ENCODE data around the gene LFNG.

Gene LFNG

GRCh38 chr7:2541291-2542010 lies 21.9 kb downstream of the LFNG start:
- no peak for DNase-seq (ENCODE audit: extremely low spot score)
- CTCF ChIA-PET: no interaction called here
- POLR2A ChIA-PET: no interaction called here
- TF ChIP-seq FOXA1 (IDR thresholded peaks at IDR 0.05) (no peak), CTBP1 (IDR thresholded peaks at IDR 0.05; ENCODE audit: borderline replicate concordance) (no peak), FOXK2 (IDR thresholded peaks at IDR 0.05) (no peak), SP1 (IDR thresholded peaks at IDR 0.05) (no peak), ELF4 (IDR thresholded peaks at IDR 0.05) (no peak)

- CTCF ChIA-PET: no interaction called here
These were observed 22.7 kb downstream of the LFNG start for GRCh38 chr7:2542011-2542915.

GRCh38 chr7:2542916-2543871 lies 23.6 kb downstream of the LFNG start:
- TF ChIP-seq SUZ12 (IDR thresholded peaks at IDR 0.05) (no peak), TARDBP (IDR thresholded peaks at IDR 0.05) (no peak), CTBP1 (IDR thresholded peaks at IDR 0.05; ENCODE audit: borderline replicate concordance) (no peak), ARNT (IDR thresholded peaks at IDR 0.05) (no peak), L3MBTL2 (conservative IDR thresholded peaks at IDR 0.05) (no peak), ELF4 (IDR thresholded peaks at IDR 0.05) (no peak), LEF1 (IDR thresholded peaks at IDR 0.05; ENCODE audit: borderline replicate concordance) (no peak)
- DNase-seq (ENCODE audit: extremely low spot score): no peak
- ChIA-PET CTCF (no interaction called here), POLR2A (no interaction called here)

More at GRCh38 chr7:2542011-2542915, 22.7 kb downstream of the LFNG start:
- no peak for TF ChIP-seq NFRKB (IDR thresholded peaks at IDR 0.05)
- TF ChIP-seq FOXA1 (IDR thresholded peaks at IDR 0.05): no peak
- no peak for TF ChIP-seq L3MBTL2 (conservative IDR thresholded peaks at IDR 0.05)
- no peak for TF ChIP-seq ARNT (IDR thresholded peaks at IDR 0.05)
- TF ChIP-seq BHLHE40 (IDR thresholded peaks at IDR 0.05; ENCODE audit: borderline replicate concordance): no peak
- no peak for TF ChIP-seq HDGF (IDR thresholded peaks at IDR 0.05; ENCODE audit: borderline replicate concordance)
- TF ChIP-seq CTBP1 (IDR thresholded peaks at IDR 0.05; ENCODE audit: borderline replicate concordance): no peak
- no peak for TF ChIP-seq SUZ12 (IDR thresholded peaks at IDR 0.05)
- TF ChIP-seq ELF4 (IDR thresholded peaks at IDR 0.05): no peak
- TF ChIP-seq PKNOX1 (IDR thresholded peaks at IDR 0.05): no peak
- TF ChIP-seq SP1 (IDR thresholded peaks at IDR 0.05): no peak
- TF ChIP-seq FOXM1 (IDR thresholded peaks at IDR 0.05; ENCODE audit: borderline replicate concordance): no peak
- TF ChIP-seq TARDBP (IDR thresholded peaks at IDR 0.05): no peak
- TF ChIP-seq LEF1 (IDR thresholded peaks at IDR 0.05; ENCODE audit: borderline replicate concordance): no peak
- no peak for TF ChIP-seq FOXK2 (IDR thresholded peaks at IDR 0.05)
- no peak for TF ChIP-seq ZNF384 (IDR thresholded peaks at IDR 0.05)
- POLR2A ChIA-PET: no interaction called here
- no peak for DNase-seq (ENCODE audit: extremely low spot score)

- ChIA-PET POLR2A (interaction anchor here (1.5 kb wide), 1 partner anchor 11 kb away, joined by 4 read pairs; the partner anchor contains the start of gene BRAT1), CTCF (no interaction called here)
These were observed 25.1 kb downstream of the LFNG start for GRCh38 chr7:2544541-2545188.

GRCh38 chr7:2545746-2546425 lies 26.3 kb downstream of the LFNG start:
- POLR2A ChIA-PET: interaction anchor here (1.5 kb wide), 1 partner anchor 10 kb away, joined by 4 read pairs; the partner anchor contains the start of gene BRAT1
- CTCF ChIA-PET: interaction anchor here (1.1 kb wide), 1 partner anchor 63 kb away, joined by 3 read pairs; no protein-coding TSS in a partner anchor
- DNase-seq (ENCODE audit: extremely low spot score): no peak
- TF ChIP-seq BHLHE40 (IDR thresholded peaks at IDR 0.05; ENCODE audit: borderline replicate concordance): no peak
- no peak for TF ChIP-seq HDGF (IDR thresholded peaks at IDR 0.05; ENCODE audit: borderline replicate concordance)
- TF ChIP-seq PKNOX1 (IDR thresholded peaks at IDR 0.05): no peak
- TF ChIP-seq LEF1 (IDR thresholded peaks at IDR 0.05; ENCODE audit: borderline replicate concordance): no peak

More at GRCh38 chr7:2544541-2545188, 25.1 kb downstream of the LFNG start:
- TF ChIP-seq LEF1 (IDR thresholded peaks at IDR 0.05; ENCODE audit: borderline replicate concordance) (no peak), TARDBP (IDR thresholded peaks at IDR 0.05) (no peak), FOXK2 (IDR thresholded peaks at IDR 0.05) (no peak), BHLHE40 (IDR thresholded peaks at IDR 0.05; ENCODE audit: borderline replicate concordance) (no peak)
- DNase-seq (ENCODE audit: extremely low spot score): no peak

Measured in HEK293T (cell line).